Fibroblast of lung (primary cell): ENCODE results near the gene ME2. TPM values are rescaled to one million over a fixed set of nuclear protein-coding genes. Genes with fewer than 3 reads are reported as not detected.

Experiments
- DNase-seq, 2 donors: peaks; one replicate each; pipeline versions ENCODE4 v3.0.0 to v3.0.0-alpha.2; 2010; ENCODE audit warnings: low read depth in 2 of 2
- H2AFZ ChIP-seq: 2 replicates; pipeline ENCODE4 v1.5.1; 2012; ENCODE audit warnings: low read length, control low read depth, inconsistent platforms
- H3K27ac ChIP-seq: 2 replicates; pipeline ENCODE4 v1.5.1; 2011; ENCODE audit warnings: low read length, control low read depth; ENCODE audit not compliant: insufficient read depth
- H3K27me3 ChIP-seq: 2 replicates; pipeline ENCODE4 v1.5.1; 2011; ENCODE audit warnings: mild to moderate bottlenecking, low read length; ENCODE audit not compliant: control insufficient read depth, insufficient read depth
- H3K36me3 ChIP-seq: 2 replicates; pipeline ENCODE4 v1.5.1; 2011; ENCODE audit warnings: low read length; ENCODE audit not compliant: control insufficient read depth, insufficient read depth
- H3K4me1 ChIP-seq: 2 replicates; pipeline ENCODE4 v1.5.1; 2011; ENCODE audit warnings: low read length; ENCODE audit not compliant: control insufficient read depth, insufficient read depth; ENCODE audit errors: extremely low read depth
- H3K4me2 ChIP-seq: 2 replicates; pipeline ENCODE4 v1.5.1; 2011; ENCODE audit warnings: low read length, control low read depth; ENCODE audit not compliant: insufficient read depth; ENCODE audit errors: extremely low read depth
- H3K4me3 ChIP-seq, 4 experiments: fragments of 200-600 bp in 1 of 4; sonication (generic) in 1 of 4; replicated peaks in 1 of 4; 2 replicates each; pipeline ENCODE4 v1.5.1; 2011 to 2016; ENCODE audit warnings: low read length in 4 of 4, low read depth in 3 of 4, mild to moderate bottlenecking in 3 of 4, control low read depth in 2 of 4, inconsistent platforms in 1 of 4, mixed read lengths in 1 of 4; ENCODE audit not compliant: insufficient read depth in 1 of 4; ENCODE audit errors: control extremely low read depth in 1 of 4
- H3K79me2 ChIP-seq: 2 replicates; pipeline ENCODE4 v1.5.1; 2012; ENCODE audit warnings: mild to moderate bottlenecking, low read length, inconsistent platforms; ENCODE audit not compliant: control insufficient read depth, insufficient read depth
- H3K9ac ChIP-seq: 2 replicates; pipeline ENCODE4 v1.5.1; 2011; ENCODE audit warnings: mild to moderate bottlenecking, low read length, control low read depth; ENCODE audit not compliant: insufficient read depth
- H3K9me3 ChIP-seq: 2 replicates; pipeline ENCODE4 v1.5.1; 2012; ENCODE audit warnings: low read depth, low read length; ENCODE audit not compliant: control insufficient read depth, insufficient read depth
- H4K20me1 ChIP-seq: 2 replicates; pipeline ENCODE4 v1.5.1; 2011; ENCODE audit warnings: low read length; ENCODE audit not compliant: control insufficient read depth, insufficient read depth; ENCODE audit errors: extremely low read depth
- EZH2 ChIP-seq: IDR thresholded peaks from 2 replicates; pipeline ENCODE4 v1.5.1; 2012; ENCODE audit warnings: low read length, control low read depth, mild to moderate bottlenecking; ENCODE audit errors: missing control alignments
- polyA plus RNA-seq, 2 donors: library from polyadenylated mRNA; depleted of rRNA in 1 of 2; stranded (reverse) in 1 of 2; unstranded in 1 of 2; fragments of >200 nt; gene quantifications; 2 replicates each; pipeline ENCODE4 v1.2.1, GENCODE V29; 2011 to 2012; ENCODE audit warnings: missing spikeins in 1 of 2
- total RNA-seq: library from RNA; depleted of rRNA; stranded (reverse); fragments of >200 nt; gene quantifications from 2 replicates; pipeline ENCODE4 v1.2.1, GENCODE V29; 2014
- TF ChIP-seq, protein P1 (sequence below), 2 donors: IDR thresholded peaks in 1 of 2; conservative IDR thresholded peaks in 1 of 2; 1 replicate in 1 of 2; 2 replicates in 1 of 2; pipeline ENCODE4 v1.5.1; 2011 to 2012; ENCODE audit warnings: low read length in 2 of 2, control low read depth in 1 of 2, inconsistent platforms in 1 of 2, low read depth in 1 of 2, mild to moderate bottlenecking in 1 of 2

The ME2 gene
- total and polyA plus RNA-seq, 2 donors (not counting 1 experiment from before 2014, with no cell fraction given): 40.5 to 57.0 TPM

DNA sequence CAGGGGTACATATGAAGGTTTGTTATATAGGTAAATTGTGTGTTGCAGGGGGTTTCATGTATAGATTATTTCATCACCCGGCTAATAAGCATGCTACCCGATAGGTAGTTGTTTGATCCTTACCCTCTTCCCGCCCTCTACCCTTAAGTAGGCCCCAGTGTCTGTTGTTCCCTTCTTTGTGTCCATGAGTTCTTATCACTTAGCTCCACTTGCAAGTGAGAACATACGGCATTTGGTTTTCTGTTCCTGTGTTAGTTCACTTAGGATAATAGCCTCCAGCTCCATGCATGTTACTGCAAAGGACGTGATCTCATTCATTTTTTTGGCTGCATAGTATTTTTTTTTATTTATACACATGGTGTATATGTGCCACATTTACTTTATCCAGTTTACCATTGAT is 54.8 kb downstream of the ME2 start:
- no peak overlapping the region for H3K9ac ChIP-seq
- H2AFZ ChIP-seq: no peak overlapping the region
- H4K20me1 ChIP-seq: no peaks in the 10 kb centered on the region
- no peak for DNase-seq
- no peaks in the 10 kb centered on the region for H3K27me3 ChIP-seq
- no peaks in the 10 kb centered on the region for H3K9me3 ChIP-seq
- H3K4me3 ChIP-seq: no peak overlapping the region
- TF ChIP-seq, protein P1, sequence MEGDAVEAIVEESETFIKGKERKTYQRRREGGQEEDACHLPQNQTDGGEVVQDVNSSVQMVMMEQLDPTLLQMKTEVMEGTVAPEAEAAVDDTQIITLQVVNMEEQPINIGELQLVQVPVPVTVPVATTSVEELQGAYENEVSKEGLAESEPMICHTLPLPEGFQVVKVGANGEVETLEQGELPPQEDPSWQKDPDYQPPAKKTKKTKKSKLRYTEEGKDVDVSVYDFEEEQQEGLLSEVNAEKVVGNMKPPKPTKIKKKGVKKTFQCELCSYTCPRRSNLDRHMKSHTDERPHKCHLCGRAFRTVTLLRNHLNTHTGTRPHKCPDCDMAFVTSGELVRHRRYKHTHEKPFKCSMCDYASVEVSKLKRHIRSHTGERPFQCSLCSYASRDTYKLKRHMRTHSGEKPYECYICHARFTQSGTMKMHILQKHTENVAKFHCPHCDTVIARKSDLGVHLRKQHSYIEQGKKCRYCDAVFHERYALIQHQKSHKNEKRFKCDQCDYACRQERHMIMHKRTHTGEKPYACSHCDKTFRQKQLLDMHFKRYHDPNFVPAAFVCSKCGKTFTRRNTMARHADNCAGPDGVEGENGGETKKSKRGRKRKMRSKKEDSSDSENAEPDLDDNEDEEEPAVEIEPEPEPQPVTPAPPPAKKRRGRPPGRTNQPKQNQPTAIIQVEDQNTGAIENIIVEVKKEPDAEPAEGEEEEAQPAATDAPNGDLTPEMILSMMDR (conservative IDR thresholded peaks at IDR 0.05 in 1 of 2, IDR thresholded peaks at IDR 0.05 in 1 of 2; ENCODE audit: low read depth in 1 of 2, low read length in 2 of 2): no peak
- TF ChIP-seq EZH2: no peak
- H3K4me2 ChIP-seq: no peak overlapping the region
- no peak overlapping the region for H3K27ac ChIP-seq
- no peaks in the 10 kb centered on the region for H3K4me1 ChIP-seq
- H3K79me2 ChIP-seq: no peaks in the 10 kb centered on the region
- H3K36me3 ChIP-seq: no peaks in the 10 kb centered on the region

DNA sequence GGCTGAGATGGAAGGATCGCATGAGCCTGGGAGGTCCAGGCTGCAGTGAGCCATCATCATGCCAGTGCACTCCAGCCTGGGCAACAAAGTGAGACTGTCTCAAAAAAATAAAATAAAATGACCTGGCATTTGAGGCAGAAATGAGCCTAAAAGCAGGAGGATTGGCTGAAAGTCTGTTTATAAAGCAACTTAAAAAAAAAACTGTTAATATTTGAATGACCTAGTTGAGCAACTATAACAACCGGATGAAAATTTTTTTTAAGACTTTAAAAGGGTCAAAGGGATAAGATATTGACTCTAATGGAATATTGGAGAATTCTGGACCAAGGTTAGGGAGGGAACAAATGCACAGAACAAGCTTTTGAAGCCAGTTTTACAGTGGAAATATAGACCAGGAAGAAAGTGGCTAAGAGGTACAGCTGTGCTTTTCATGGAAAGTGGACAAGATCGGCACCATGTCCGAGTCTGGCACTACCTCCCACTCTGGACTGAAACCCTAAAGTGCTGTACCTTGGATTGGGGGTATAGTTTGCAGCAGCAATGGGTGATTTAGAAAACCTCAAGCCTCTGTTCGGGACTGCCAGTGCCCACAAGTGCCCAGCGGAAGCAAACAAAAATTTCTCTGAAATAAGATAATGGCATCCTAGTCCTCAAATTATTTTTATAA is 55.8 kb downstream of the ME2 start:
- Histone ChIP-seq H3K79me2 (no peaks in the 10 kb centered on the region), H3K27me3 (no peaks in the 10 kb centered on the region), H3K27ac (no peak overlapping the region), H3K9me3 (no peaks in the 10 kb centered on the region), H3K36me3 (no peaks in the 10 kb centered on the region), H3K9ac (no peak overlapping the region), H2AFZ (no peak overlapping the region), H4K20me1 (no peaks in the 10 kb centered on the region), H3K4me1 (no peaks in the 10 kb centered on the region), H3K4me2 (no peak overlapping the region), H3K4me3 (no peak overlapping the region)
- TF ChIP-seq, protein P1 (conservative IDR thresholded peaks at IDR 0.05 in 1 of 2, IDR thresholded peaks at IDR 0.05 in 1 of 2; ENCODE audit: low read depth in 1 of 2, low read length in 2 of 2): no peak
- no peak for DNase-seq

DNA sequence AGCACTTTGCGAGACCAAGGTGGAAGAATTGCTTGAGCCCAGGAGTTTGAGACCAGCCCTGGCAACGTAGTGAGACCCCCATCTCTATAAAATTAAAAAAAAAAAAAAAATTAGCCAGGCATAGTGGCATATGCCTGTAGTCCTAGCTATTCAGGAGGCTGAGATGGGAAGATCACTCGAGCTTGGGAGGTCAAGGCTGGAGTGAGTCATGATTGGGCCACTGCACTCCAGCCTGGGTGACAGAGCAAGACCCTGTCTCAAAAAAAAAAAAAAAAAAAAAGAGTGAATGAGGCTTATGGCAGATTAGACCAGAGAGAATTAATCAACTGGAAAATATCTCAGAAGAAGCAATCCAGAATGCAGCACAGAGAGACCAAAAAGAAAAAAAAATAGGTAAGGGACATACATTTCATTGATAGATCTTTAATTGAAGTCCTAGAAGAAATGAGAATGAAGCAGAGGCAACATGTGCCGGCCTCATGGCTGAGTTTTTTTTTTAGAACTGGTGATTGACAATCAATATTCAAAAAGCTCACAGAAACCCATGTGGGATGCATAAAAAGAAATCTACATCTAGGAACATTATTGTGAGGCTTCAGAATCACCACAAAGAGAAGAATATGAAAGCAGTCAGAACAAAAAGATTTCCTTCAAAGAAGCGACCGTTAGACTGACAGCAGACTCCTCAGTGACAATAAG is 56.7 kb downstream of the ME2 start:
- H3K4me3 ChIP-seq: no peak overlapping the region
- no peaks in the 10 kb centered on the region for H3K27me3 ChIP-seq
- no peak for TF ChIP-seq EZH2
- TF ChIP-seq, protein P1 (conservative IDR thresholded peaks at IDR 0.05 in 1 of 2, IDR thresholded peaks at IDR 0.05 in 1 of 2; ENCODE audit: low read depth in 1 of 2, low read length in 2 of 2): no peak
- H3K9me3 ChIP-seq: no peaks in the 10 kb centered on the region
- H3K27ac ChIP-seq: no peak overlapping the region
- no peak overlapping the region for H3K4me2 ChIP-seq
- H2AFZ ChIP-seq: no peak overlapping the region
- no peaks in the 10 kb centered on the region for H3K79me2 ChIP-seq
- no peaks in the 10 kb centered on the region for H3K36me3 ChIP-seq
- no peaks in the 10 kb centered on the region for H3K4me1 ChIP-seq
- H4K20me1 ChIP-seq: no peaks in the 10 kb centered on the region
- DNase-seq: no peak
- no peak overlapping the region for H3K9ac ChIP-seq
